Ovary (tissue), 9 donors: ENCODE data around the gene LENG8. TPM values are rescaled to one million over a fixed set of nuclear protein-coding genes. Genes with fewer than 3 reads are reported as not detected.

Source experiments
- DNase-seq, 5 donors: peaks; one replicate each; pipeline ENCODE4 v3.0.0-alpha.2; 2019 to 2020
- H3K27ac ChIP-seq, 2 donors: fragments of 200-600 bp; one replicate each; pipeline versions ENCODE4 v1.5.1 to v1.8.0; 2019 to 2022
- H3K27me3 ChIP-seq: fragments of 200-600 bp; one replicate; pipeline ENCODE4 v1.8.0; 2022
- H3K36me3 ChIP-seq: fragments of 200-600 bp; sonication (generic); one replicate; pipeline ENCODE4 v1.5.1; 2019
- H3K4me1 ChIP-seq: one replicate; pipeline ENCODE4 v1.8.1; 2013; ENCODE audit warnings: mild to moderate bottlenecking, moderate library complexity; ENCODE audit not compliant: insufficient read depth
- H3K4me3 ChIP-seq: fragments of 200-600 bp; sonication (generic); one replicate; pipeline ENCODE4 v1.5.1; 2017
- H3K9me3 ChIP-seq, 2 donors: fragments of 200-600 bp in 1 of 2; sonication (generic) in 1 of 2; one replicate each; pipeline versions ENCODE4 v1.5.1 to v1.8.1; 2013 to 2019; ENCODE audit warnings: mild to moderate bottlenecking in 1 of 2, moderate library complexity in 1 of 2
- EP300 ChIP-seq: sonication (generic); formaldehyde crosslinking; IDR thresholded peaks from one replicate; pipeline ENCODE4 v1.6.1; 2017; ENCODE audit warnings: antibody characterized with exemption
- POLR2A ChIP-seq: fragments of 450-650 bp; IDR thresholded peaks from one replicate; pipeline ENCODE4 v1.6.1; 2017; ENCODE audit warnings: antibody characterized with exemption, mild to moderate bottlenecking, moderate library complexity
- WGBS, 3 donors: extraction: QIAGEN DNeasy Blood & Tissue Kit in 1 of 3; methylation state at CpG; one replicate each; pipeline versions ENCODE4 v1.1.5 to v1.1.7; 2013 to 2017; 5-methylcytosine and 5-hydroxymethylcytosine counted together
- intact Hi-C, 4 donors: fragments of 100-400 bp; cut with DNase I; formaldehyde crosslinking; loops; one replicate each; pipeline versions ENCODE4 v1.11.0 to v1.15.1; 2022 to 2023
- polyA plus RNA-seq, 2 donors: library from polyadenylated mRNA; stranded (reverse); fragments of 200-250 nt in 1 of 2; fragments of 350-450 nt in 1 of 2; fragmentation: Illumina TruSeq in 1 of 2; extraction: RNeasy Lipid Tissue Mini Kit (QIAGEN cat#74804) in 1 of 2; gene quantifications; one replicate each; pipeline ENCODE4 v1.2.3, GENCODE V29; 2013 to 2014
- total RNA-seq, 7 donors: library from RNA; depleted of rRNA in 2 of 7; stranded (reverse); fragments of >200 nt in 2 of 7; fragmentation: NEBNext Ultra II Directional in 3 of 7; extraction: Animal tissue kit (Norgen Biotek cat#: 25700) in 3 of 7; gene quantifications; one replicate each; pipeline versions ENCODE4 v1.1.0 to v1.2.4, GENCODE V29; 2016 to 2023
- TF ChIP-seq, protein P1 (sequence below), 3 donors: fragments of 450-650 bp in 2 of 3; fragments of 200-600 bp in 1 of 3; IDR thresholded peaks; one replicate each; pipeline versions ENCODE4 v1.5.1 to v1.8.0; 2016 to 2022; ENCODE audit warnings: antibody characterized with exemption in 3 of 3, mild to moderate bottlenecking in 1 of 3
- donor health status: DM: no; HTN: no; CAD: no; lungs with moderate emphysema.
- donor health status: DM: no; HTN: no; CAD: no.
- donor health status: Bipolar disorder and iron deficiency.
- donor health status: DM: yes; HTN: yes; CAD: no.
- donor health status: DM: no; HTN: no; CAD: no.
- donor health status: DM: yes; HTN: yes; CAD: no.

The LENG8 gene
- total and polyA plus RNA-seq, 9 donors: 29.9 to 207 (median 136) TPM

- TF ChIP-seq EP300: no peak
- TF ChIP-seq, protein P1, sequence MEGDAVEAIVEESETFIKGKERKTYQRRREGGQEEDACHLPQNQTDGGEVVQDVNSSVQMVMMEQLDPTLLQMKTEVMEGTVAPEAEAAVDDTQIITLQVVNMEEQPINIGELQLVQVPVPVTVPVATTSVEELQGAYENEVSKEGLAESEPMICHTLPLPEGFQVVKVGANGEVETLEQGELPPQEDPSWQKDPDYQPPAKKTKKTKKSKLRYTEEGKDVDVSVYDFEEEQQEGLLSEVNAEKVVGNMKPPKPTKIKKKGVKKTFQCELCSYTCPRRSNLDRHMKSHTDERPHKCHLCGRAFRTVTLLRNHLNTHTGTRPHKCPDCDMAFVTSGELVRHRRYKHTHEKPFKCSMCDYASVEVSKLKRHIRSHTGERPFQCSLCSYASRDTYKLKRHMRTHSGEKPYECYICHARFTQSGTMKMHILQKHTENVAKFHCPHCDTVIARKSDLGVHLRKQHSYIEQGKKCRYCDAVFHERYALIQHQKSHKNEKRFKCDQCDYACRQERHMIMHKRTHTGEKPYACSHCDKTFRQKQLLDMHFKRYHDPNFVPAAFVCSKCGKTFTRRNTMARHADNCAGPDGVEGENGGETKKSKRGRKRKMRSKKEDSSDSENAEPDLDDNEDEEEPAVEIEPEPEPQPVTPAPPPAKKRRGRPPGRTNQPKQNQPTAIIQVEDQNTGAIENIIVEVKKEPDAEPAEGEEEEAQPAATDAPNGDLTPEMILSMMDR (IDR thresholded peaks at IDR 0.05): no peak
- DNase-seq: no peak
- Histone ChIP-seq H3K9me3 (no peaks in the 10 kb centered on the region), H3K36me3 (no peaks in the 10 kb centered on the region), H3K27me3 (no peaks in the 10 kb centered on the region), H3K4me1 (peaks cover 3% of the 10 kb centered on the region), H3K4me3 (no peak overlapping the region), H3K27ac (no peak overlapping the region)
- intact Hi-C loops: no loop called here
- 12 to 19% (median 15%) methylated on average over 25 of the region's 25 CpGs for WGBS, 3 donors
These were observed 30.7 kb upstream of the LENG8 start for GRCh38 chr19:54418030-54418929.

DNA sequence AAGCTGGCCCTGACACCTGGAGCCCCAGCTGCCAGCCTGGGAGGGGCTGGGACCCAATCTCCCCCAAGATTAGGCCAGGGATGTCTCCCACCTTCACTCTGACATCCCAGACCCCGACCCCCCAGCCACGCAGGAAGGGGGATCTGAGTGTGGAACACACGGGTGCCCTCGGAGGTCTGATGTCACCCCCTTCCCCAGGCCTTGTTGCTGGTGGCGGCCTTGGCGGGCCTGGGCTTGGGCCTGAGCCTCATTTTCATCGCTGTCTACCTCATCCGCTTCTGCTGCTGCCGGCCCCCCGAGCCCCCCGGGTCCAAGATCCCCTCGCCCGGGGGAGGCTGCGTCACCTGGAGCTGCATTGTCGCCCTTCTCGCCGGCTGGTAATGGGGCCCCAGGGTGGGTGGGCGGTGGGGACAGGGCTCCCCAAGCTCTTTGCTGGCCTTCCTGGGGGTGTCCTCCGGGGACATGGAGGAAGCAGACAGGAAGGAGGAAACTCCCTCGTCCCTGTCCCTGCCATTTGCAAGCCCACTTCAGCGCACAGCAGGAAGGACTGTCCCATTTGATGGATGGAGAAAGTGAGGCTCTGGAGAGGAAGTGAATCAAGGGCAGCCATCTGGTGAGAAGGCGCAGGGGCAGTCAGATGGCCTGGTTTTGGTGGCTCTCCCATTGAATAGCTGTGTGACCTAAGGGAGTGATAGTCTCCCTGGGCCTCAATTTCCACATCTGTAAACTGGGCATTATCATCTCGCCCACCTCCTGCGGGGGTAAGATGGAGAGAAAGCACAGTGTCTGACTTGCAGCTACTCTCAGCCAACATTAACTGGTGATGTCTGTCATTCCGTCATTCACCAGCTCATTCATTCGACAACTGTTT is 29.8 kb upstream of the LENG8 start:
- no peaks in the 10 kb centered on the region for H3K27me3 ChIP-seq
- intact Hi-C loops: no loop called here
- H3K27ac ChIP-seq: no peak overlapping the region
- no peaks in the 10 kb centered on the region for H3K9me3 ChIP-seq
- H3K4me3 ChIP-seq: no peak overlapping the region
- 78 to 81% (median 80%) methylated on average over 26 of the region's 26 CpGs for WGBS, 3 donors
- no peak for DNase-seq
- peaks cover 3% of the 10 kb centered on the region for H3K4me1 ChIP-seq
- H3K36me3 ChIP-seq: no peaks in the 10 kb centered on the region
- TF ChIP-seq, protein P1 (IDR thresholded peaks at IDR 0.05): no peak
- TF ChIP-seq EP300 (no peak), POLR2A (no peak)

DNA sequence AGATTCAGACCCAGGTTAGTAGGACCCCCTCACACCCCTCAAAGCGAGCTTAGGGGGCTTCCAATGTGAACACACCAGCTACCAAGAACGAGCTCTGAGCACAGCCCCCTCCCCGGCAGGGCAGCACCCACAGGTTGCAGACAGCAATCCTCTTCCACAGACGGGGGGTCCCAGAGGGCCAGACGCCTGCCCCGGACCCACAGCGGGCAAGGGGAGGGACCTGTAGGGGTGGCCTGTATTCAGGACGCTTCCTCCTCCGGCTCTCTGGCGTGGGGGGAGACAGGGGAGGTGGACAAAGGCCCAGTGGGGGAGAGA is 29.0 kb upstream of the LENG8 start:
- H3K9me3 ChIP-seq: no peaks in the 10 kb centered on the region
- TF ChIP-seq, protein P1 (IDR thresholded peaks at IDR 0.05): no peak
- TF ChIP-seq POLR2A (no peak), EP300 (no peak)
- intact Hi-C loops: no loop called here
- 15 to 24% (median 19%) methylated on average over 8 to 10 of the region's 10 CpGs for WGBS, 3 donors
- no peaks in the 10 kb centered on the region for H3K36me3 ChIP-seq
- H3K4me3 ChIP-seq: no peak overlapping the region
- H3K27me3 ChIP-seq: no peaks in the 10 kb centered on the region
- H3K27ac ChIP-seq: no peak overlapping the region
- H3K4me1 ChIP-seq: peaks cover 3% of the 10 kb centered on the region
- peak in 1 of 5 donors; percentile 55 for DNase-seq

GRCh38 chr19:54420383-54421168 is 28.4 kb upstream of the LENG8 start:
- intact Hi-C loops: no loop called here
- 1 to 4% (median 1%) methylated on average over 16 to 37 of the region's 37 CpGs for WGBS, 3 donors

More at GRCh38 chr19:54420383-54421168, 28.4 kb upstream of the LENG8 start:
- no peaks in the 10 kb centered on the region for H3K36me3 ChIP-seq
- no peaks in the 10 kb centered on the region for H3K9me3 ChIP-seq
- H3K27me3 ChIP-seq: no peaks in the 10 kb centered on the region
- H3K4me3 ChIP-seq: no peak overlapping the region
- H3K27ac ChIP-seq: no peak overlapping the region
- peaks cover 3% of the 10 kb centered on the region for H3K4me1 ChIP-seq
- peak in 2 of 5 donors; percentile 42 to 51 for DNase-seq
- TF ChIP-seq EP300 (no peak), POLR2A (no peak)
- TF ChIP-seq, protein P1 (IDR thresholded peaks at IDR 0.05): no peak
